HG03432 (cell line): ENCODE results near the gene CGB7.
"Not testable (repeated sequence)": the region's sequence is repeated elsewhere in the genome, so short reads cannot be mapped to it uniquely, and the experiment has no call there.

Source experiments
- ATAC-seq: cut with Tn5 transposase; IDR thresholded peaks from one replicate; pipeline ENCODE4 v1.9.1; 2021; ENCODE audit warnings: mild to moderate bottlenecking, moderate library complexity; ENCODE audit not compliant: unreplicated experiment

The CGB7 gene

GRCh38 chr19:49057636-49058234 is at the start of gene CGB7:
CGB7 (minus strand) TSS chr19:49057749; CDS start chr19:49055375, 2,374 bp downstream.
- ATAC-seq = no peak

GRCh38 chr19:49106648-49107135 is 49.1 kb upstream of the CGB7 start:
- no peak for ATAC-seq

DNA sequence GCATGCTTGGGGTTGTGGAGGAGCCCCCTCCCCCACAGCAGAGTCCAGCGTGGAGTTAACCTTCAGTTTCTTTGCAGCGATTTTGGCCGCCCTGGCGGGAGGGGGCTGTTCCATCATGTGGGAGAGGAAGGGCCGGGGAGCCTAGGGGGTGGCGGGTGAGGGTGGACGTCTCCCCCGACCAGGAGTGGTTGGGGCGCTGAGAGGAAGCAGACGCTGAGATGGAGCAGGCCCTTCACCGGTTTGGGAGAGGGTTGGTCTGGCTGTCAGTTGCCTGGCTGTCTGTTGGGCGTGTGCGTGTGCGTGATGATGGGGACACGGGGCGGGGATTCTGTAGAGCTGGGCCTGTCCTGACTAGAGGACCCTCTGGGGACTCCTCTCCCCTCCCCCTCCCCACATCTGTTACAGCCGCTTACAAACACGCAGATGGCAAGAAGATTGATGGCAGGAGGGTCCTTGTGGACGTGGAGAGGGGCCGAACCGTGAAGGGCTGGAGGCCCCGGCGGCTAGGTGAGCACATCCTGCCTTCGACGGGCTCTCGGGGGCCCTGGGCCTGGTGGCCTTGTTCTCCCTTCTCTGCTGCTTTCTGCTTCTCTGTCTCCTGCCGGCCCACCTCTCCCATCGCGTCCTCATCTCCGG is 46.8 kb upstream of the CGB7 start:
- no peak for ATAC-seq

DNA sequence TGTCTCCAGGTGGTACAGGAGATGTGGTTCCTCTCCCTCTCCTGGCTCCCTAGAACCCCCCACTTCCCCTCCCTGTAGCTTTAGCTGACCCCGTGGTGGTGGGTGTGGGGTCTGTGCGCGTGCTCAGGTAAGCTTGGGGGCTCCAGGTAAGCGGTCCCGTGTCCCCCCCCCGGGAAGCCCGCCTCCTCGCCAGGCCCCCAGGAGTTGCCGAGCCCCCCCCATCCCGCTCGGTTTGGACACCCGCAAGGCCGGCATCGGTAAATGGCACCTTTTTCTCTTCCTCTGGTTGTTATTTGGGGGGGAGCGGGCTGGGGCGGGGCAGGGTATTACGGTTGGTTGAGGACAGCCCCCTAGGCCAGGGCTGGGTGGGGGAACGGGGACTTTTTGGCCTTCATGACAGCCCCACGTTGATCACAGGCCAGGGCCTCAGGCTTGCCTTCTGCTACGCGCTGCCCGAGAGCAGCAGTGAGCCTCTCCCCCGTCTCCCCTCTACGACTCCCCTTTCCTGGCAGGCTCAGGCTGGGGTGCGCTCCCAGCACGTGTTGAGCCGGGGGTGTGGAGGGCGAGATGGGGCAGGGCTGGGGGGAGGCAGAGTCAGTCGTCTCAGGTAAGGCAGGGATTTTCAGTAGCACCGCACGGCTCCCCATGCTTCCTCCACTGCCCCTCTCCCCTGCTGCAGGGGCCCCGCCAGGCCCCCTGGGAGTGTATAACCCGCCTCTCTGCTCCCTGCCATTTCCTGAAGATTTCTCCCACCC is 46.0 kb upstream of the CGB7 start:
- ATAC-seq = no peak

GRCh38 chr19:49102303-49102702 is 44.8 kb upstream of the CGB7 start:
- no peak for ATAC-seq

DNA sequence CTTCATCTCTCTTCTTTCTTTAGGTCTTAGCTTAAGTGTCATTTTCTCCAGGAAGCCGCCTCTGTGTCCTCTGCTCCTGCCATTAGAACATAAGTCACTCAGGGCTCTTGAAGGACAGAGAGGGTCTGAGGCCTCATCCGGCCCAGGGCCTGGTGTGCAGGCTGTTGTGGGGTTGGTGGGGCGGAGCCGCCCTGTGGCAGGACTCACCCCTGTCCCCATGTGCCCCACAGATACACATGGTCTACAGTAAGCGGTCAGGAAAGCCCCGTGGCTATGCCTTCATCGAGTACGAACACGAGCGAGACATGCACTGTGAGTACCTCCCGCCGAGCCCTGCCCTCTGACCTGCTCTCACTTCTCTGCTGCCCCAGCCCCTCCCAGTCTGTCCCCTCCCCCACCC is 43.6 kb upstream of the CGB7 start:
- ATAC-seq = no peak

- ATAC-seq = no peak
Observed at GRCh38 chr19:49098795-49099194, 41.2 kb upstream of the CGB7 start.

DNA sequence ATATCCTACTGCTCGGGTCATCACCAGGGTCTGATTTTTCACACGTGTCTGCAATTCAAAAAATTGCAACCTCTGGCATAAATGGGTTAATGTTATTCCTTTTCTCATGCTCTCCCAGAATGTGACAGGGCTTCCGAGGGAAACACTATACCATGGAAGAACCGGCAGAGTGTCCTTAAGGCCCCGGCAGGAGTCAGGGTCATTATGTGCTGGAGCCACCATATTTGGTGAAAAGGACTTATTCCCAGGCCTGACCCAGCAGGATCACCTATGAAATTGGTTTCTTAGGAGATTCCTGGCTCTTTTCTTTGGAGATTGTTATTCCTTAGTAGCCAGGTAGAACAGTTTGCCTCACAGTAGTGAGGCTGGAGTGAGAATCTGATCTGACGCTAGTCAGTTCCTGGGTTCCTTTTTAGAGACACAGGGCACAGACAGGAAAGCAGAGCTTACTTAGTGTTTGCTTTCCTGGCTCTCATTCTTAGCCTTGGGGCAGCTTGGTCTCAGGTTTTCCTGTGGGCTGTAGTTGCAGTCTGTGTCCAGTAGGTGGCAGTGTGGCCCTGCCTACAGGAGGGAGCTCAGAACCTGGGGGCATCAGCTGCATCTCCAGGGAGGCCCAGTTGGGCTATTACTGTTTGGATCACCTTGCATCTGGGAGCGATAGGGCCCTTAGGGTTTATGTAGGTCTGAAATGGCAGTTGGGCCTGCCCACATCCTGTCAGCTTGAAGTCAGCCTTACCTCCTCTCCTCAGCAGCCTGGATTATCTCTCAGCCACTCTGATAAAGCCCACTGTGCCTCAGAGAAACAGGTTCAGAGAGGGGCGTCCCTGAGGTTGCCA is 40.1 kb upstream of the CGB7 start:
- ATAC-seq = no peak

- ATAC-seq = no peak
Observed at GRCh38 chr19:49094505-49095482, 37.2 kb upstream of the CGB7 start.

DNA sequence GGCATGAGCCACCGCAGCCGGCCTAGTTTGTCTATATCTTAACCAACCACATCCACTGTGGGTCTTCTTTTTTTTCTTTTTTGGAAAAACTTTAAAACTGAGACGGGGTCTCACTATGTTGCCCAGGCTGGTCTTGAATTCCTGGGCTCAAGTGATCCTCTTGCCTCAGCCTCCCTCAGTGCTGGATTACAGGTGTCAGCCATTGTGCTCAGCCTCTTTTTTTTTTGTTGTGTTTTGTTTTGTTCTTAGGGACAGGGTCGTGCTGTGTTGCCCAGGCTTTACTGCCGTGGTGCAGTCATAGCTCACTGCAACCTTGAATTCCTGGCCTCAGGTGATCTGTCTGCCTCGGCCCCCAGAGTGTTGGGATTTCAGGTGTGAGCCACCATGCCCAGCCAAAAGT is 35.1 kb upstream of the CGB7 start:
- no peak for ATAC-seq

GRCh38 chr19:49091391-49092038 is 34.0 kb upstream of the CGB7 start:
- ATAC-seq = no peak

- no peak for ATAC-seq
Observed at GRCh38 chr19:49086296-49086695, 28.7 kb upstream of the CGB7 start.

DNA sequence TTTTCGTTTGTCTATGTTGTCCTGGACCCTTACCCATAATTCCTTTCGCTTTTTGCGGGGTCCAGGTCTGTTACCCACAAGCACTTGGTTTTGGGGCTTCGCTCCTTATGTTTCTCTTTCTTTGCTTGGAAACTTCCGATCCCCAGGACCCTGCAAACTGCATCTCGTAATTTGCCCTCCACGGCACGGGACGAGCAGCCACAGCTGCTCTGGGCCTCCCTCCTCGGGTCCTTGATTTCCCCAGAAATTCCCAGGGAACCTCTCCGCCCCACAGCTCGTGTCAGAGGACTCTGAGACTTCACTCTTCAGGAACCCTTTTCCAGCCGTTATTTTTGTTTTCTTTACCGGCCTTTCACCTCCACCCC is 28.3 kb upstream of the CGB7 start:
- no peak for ATAC-seq

GRCh38 chr19:49085020-49085867 is 27.7 kb upstream of the CGB7 start, which contains the start of gene SNRNP70:
SNRNP70 (plus strand) TSS chr19:49085451; CDS start chr19:49086415, 964 bp downstream.
- ATAC-seq = peak; percentile 85

DNA sequence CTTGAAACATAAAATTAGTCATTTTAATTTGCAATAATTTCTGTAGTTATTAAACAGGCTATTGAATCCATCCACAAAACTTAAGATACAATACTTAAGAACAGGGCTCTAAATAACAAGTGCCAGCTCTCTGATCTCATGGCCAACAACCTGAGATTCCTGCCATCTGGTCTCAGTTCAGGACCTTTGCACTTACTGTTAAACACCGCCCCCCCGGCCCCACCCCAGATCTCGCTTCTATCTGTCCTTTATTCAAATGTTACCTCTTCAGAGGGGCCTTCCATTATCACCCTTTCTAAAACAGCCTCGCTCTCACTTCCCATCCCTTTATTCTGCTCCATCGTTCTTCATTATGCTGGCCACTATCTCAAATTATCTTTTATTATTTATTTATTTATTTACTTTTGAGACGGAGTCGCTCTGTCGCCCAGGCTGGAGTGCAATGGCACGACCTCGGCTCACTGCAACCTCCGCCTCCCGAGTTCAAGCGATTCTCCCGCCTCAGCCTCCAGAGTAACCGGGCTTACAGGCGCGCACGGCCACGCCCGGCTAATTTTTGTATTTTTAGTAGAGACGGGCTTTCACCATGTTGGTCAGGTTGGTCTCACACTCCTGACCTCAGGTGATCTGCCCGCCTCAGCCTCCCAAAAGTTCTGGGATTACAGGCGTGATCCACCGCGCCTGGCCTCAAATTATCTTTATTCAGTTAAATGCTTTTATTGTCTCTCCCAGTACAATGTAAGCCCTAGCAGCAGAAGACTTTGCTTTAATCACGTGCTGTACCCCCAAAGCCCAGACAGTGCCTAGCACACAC is 26.9 kb upstream of the CGB7 start:
- ATAC-seq = no peak

DNA sequence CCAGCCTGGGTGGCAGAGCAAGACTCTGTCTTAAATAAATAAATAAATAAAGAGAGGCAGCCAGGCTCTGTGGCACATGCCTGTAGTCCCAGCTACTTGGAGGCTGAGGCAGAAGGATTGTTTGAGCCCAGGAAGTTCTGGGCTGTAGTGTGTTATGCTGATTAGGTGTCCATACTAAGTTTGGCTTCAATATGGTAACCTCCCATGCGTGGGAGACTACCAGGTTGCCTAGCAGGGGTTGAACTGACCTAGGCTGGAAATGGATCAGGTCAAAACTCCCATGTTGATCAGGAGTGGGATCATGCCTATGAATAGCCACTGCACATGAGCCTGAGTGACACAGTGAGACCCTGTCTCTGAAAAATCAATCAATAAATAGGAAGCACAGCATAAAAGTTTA is 23.7 kb upstream of the CGB7 start:
- ATAC-seq = no peak

GRCh38 chr19:49080392-49080791 is 22.8 kb upstream of the CGB7 start:
- ATAC-seq = no peak

DNA sequence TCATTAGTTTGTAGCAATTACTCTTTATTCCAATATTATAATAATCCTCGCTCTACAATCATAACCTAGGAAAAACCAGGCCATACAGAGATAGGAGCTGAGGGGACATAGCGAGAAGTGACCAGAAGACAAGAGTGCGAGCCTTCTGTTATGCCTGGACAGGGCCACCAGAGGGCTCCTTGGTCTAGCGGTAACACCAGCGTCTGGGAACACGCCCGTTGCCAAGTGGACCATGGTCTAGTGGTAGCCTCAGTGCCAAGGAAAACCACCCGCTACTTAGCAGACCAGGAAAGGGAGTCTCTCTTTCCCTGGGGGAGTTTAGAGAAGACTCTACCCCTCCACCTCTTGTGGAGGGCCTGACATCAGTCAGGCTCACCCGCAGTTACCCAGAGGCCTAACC is 17.3 kb upstream of the CGB7 start:
- not testable (repeated sequence) for ATAC-seq
